Trophoblast cell (in vitro differentiated cells and primary cell): Measurements from ENCODE around the gene TACC2.

Experiments
- DNase-seq, 2 donors: peaks; one replicate each; pipeline ENCODE4 v3.0.0-alpha.2; 2016
- H2AFZ ChIP-seq: 2 replicates; pipeline ENCODE4 v1.6.1; 2013; ENCODE audit warnings: low read length, moderate library complexity, mild to moderate bottlenecking; ENCODE audit not compliant: insufficient read depth, poor library complexity
- H2AK5ac ChIP-seq: 2 replicates; pipeline ENCODE4 v1.6.1; 2013; ENCODE audit warnings: mild to moderate bottlenecking, low read length
- H2BK120ac ChIP-seq: 2 replicates; pipeline ENCODE4 v1.6.1; 2013; ENCODE audit warnings: low read length, mild to moderate bottlenecking, moderate library complexity; ENCODE audit not compliant: insufficient read depth, poor library complexity
- H2BK12ac ChIP-seq: 2 replicates; pipeline ENCODE4 v1.6.1; 2013; ENCODE audit warnings: mild to moderate bottlenecking, low read length, moderate library complexity
- H2BK5ac ChIP-seq: 2 replicates; pipeline ENCODE4 v1.6.1; 2013; ENCODE audit warnings: low read length, low read depth, moderate library complexity, mild to moderate bottlenecking; ENCODE audit not compliant: poor library complexity
- H3K14ac ChIP-seq: 2 replicates; pipeline ENCODE4 v1.6.1; 2013; ENCODE audit warnings: mild to moderate bottlenecking, low read length
- H3K18ac ChIP-seq: 2 replicates; pipeline ENCODE4 v1.6.1; 2013; ENCODE audit warnings: mild to moderate bottlenecking, low read length
- H3K23ac ChIP-seq: 2 replicates; pipeline ENCODE4 v1.6.1; 2013; ENCODE audit warnings: low read length
- H3K27ac ChIP-seq: 2 replicates; pipeline ENCODE4 v1.5.1; 2013; ENCODE audit warnings: low read depth, mild to moderate bottlenecking, inconsistent platforms, low read length, moderate library complexity
- H3K27me3 ChIP-seq: 2 replicates; pipeline ENCODE4 v1.6.1; 2013; ENCODE audit warnings: inconsistent platforms, mild to moderate bottlenecking, low read length, moderate library complexity; ENCODE audit not compliant: insufficient read depth
- H3K36me3 ChIP-seq, 2 experiments: 1 replicate in 1 of 2; 2 replicates in 1 of 2; pipeline ENCODE4 v1.6.1; 2013; ENCODE audit warnings: low read length in 2 of 2, mild to moderate bottlenecking in 2 of 2, moderate library complexity in 1 of 2; ENCODE audit not compliant: insufficient read depth in 2 of 2, control insufficient read depth in 1 of 2
- H3K4ac ChIP-seq: 2 replicates; pipeline ENCODE4 v1.6.1; 2013; ENCODE audit warnings: low read depth, mild to moderate bottlenecking, low read length, moderate library complexity
- H3K4me1 ChIP-seq, 2 experiments: 1 replicate in 1 of 2; 2 replicates in 1 of 2; pipeline ENCODE4 v1.6.1; 2013; ENCODE audit warnings: low read length in 2 of 2, mild to moderate bottlenecking in 2 of 2, moderate library complexity in 1 of 2; ENCODE audit not compliant: insufficient read depth in 2 of 2, control insufficient read depth in 1 of 2
- H3K4me2 ChIP-seq: 2 replicates; pipeline ENCODE4 v1.6.1; 2013; ENCODE audit warnings: inconsistent platforms, mild to moderate bottlenecking, low read length, moderate library complexity
- H3K4me3 ChIP-seq: 2 replicates; pipeline ENCODE4 v1.5.1; 2013; ENCODE audit warnings: mild to moderate bottlenecking, low read depth, low read length, inconsistent platforms
- H3K79me1 ChIP-seq: one replicate; pipeline ENCODE4 v1.6.1; 2013; ENCODE audit warnings: low read length
- H3K79me2 ChIP-seq: 2 replicates; pipeline ENCODE4 v1.6.1; 2013; ENCODE audit warnings: low read length, mild to moderate bottlenecking; ENCODE audit not compliant: control insufficient read depth, insufficient read depth, poor library complexity
- H3K9ac ChIP-seq: 2 replicates; pipeline ENCODE4 v1.6.1; 2013; ENCODE audit warnings: mild to moderate bottlenecking, low read length
- H3K9me3 ChIP-seq: 2 replicates; pipeline ENCODE4 v1.6.1; 2013; ENCODE audit warnings: low read depth, mild to moderate bottlenecking, control low read depth, inconsistent platforms, low read length; ENCODE audit not compliant: insufficient read depth
- H4K12ac ChIP-seq: 2 replicates; pipeline ENCODE4 v1.6.1; 2013; ENCODE audit warnings: low read depth, mild to moderate bottlenecking, low read length, moderate library complexity
- H4K8ac ChIP-seq: 2 replicates; pipeline ENCODE4 v1.6.1; 2013; ENCODE audit warnings: low read depth, mild to moderate bottlenecking, low read length, moderate library complexity
- H4K91ac ChIP-seq: one replicate; pipeline ENCODE4 v1.6.1; 2013; ENCODE audit warnings: low read depth, mild to moderate bottlenecking, low read length, moderate library complexity
- WGBS: extraction: QIAGEN DNeasy Blood & Tissue Kit; methylation state at CpG from one replicate; pipeline ENCODE4 v1.1.7; 2013; ENCODE audit warnings: missing lambda C conversion rate; ENCODE audit not compliant: insufficient read length, insufficient coverage; ENCODE audit errors: extremely low coverage; 5-methylcytosine and 5-hydroxymethylcytosine counted together

TACC2 gene

GRCh38 chr10:122265896-122266295 is 276.9 kb downstream of the TACC2 start:
- no peaks in the 10 kb centered on the region for H3K79me2 ChIP-seq
- no CpG with 5 or more reads among the region's 6 CpGs for WGBS
- H3K36me3 ChIP-seq, result no peaks in the 10 kb centered on the region
- no peak overlapping the region for H4K8ac ChIP-seq
- H2BK5ac ChIP-seq, result no peak overlapping the region
- H3K27ac ChIP-seq, result no peak overlapping the region
- H3K23ac ChIP-seq, result no peak overlapping the region
- H3K27me3 ChIP-seq, result no peaks in the 10 kb centered on the region
- no peak overlapping the region for H2BK120ac ChIP-seq
- no peak for DNase-seq
- no peak overlapping the region for H4K12ac ChIP-seq
- no peak overlapping the region for H3K14ac ChIP-seq
- no peak overlapping the region for H3K4me3 ChIP-seq
- no peak overlapping the region for H2AFZ ChIP-seq
- H2AK5ac ChIP-seq, result no peak overlapping the region
- H3K4me1 ChIP-seq, result no peaks in the 10 kb centered on the region
- no peak overlapping the region for H2BK12ac ChIP-seq
- H3K9me3 ChIP-seq, result no peaks in the 10 kb centered on the region
- H3K4ac ChIP-seq, result no peak overlapping the region
- H3K18ac ChIP-seq, result no peak overlapping the region
- no peak overlapping the region for H3K9ac ChIP-seq
- no peaks in the 10 kb centered on the region for H3K79me1 ChIP-seq
- no peak overlapping the region for H3K4me2 ChIP-seq
- no peak overlapping the region for H4K91ac ChIP-seq

GRCh38 chr10:122267849-122268737 is 279.1 kb downstream of the TACC2 start:
- no peaks in the 10 kb centered on the region for H3K79me1 ChIP-seq
- no peaks in the 10 kb centered on the region for H3K79me2 ChIP-seq
- no peak overlapping the region for H3K27ac ChIP-seq
- no peak overlapping the region for H3K4me2 ChIP-seq
- no peak overlapping the region for H3K9ac ChIP-seq
- no peaks in the 10 kb centered on the region for H3K4me1 ChIP-seq
- no peaks in the 10 kb centered on the region for H3K36me3 ChIP-seq
- H2AK5ac ChIP-seq, result no peak overlapping the region
- no peak overlapping the region for H3K4ac ChIP-seq
- peak; percentile 22 to 71 for DNase-seq
- no peak overlapping the region for H2BK5ac ChIP-seq
- no peak overlapping the region for H3K23ac ChIP-seq
- H4K8ac ChIP-seq, result no peak overlapping the region
- H3K14ac ChIP-seq, result no peak overlapping the region
- no peak overlapping the region for H4K12ac ChIP-seq
- H2AFZ ChIP-seq, result peak overlapping the region; percentile 23
- H3K27me3 ChIP-seq, result no peaks in the 10 kb centered on the region
- H3K9me3 ChIP-seq, result no peaks in the 10 kb centered on the region
- H4K91ac ChIP-seq, result no peak overlapping the region
- H3K18ac ChIP-seq, result no peak overlapping the region
- no peak overlapping the region for H2BK120ac ChIP-seq
- no CpG with 5 or more reads among the region's 14 CpGs for WGBS
- H3K4me3 ChIP-seq, result no peak overlapping the region
- no peak overlapping the region for H2BK12ac ChIP-seq

GRCh38 chr10:122269059-122269687 is 280.2 kb downstream of the TACC2 start:
- Histone ChIP-seq H3K14ac (no peak overlapping the region), H3K4me1 (no peaks in the 10 kb centered on the region), H3K79me2 (no peaks in the 10 kb centered on the region), H2BK12ac (no peak overlapping the region), H4K8ac (no peak overlapping the region), H3K18ac (no peak overlapping the region), H3K79me1 (no peaks in the 10 kb centered on the region), H3K4ac (no peak overlapping the region), H3K9ac (no peak overlapping the region), H2AK5ac (no peak overlapping the region), H3K9me3 (no peaks in the 10 kb centered on the region), H3K36me3 (no peaks in the 10 kb centered on the region), H3K27me3 (no peaks in the 10 kb centered on the region), H4K91ac (no peak overlapping the region), H3K27ac (no peak overlapping the region), H3K23ac (no peak overlapping the region), H2AFZ (no peak overlapping the region), H2BK120ac (no peak overlapping the region), H2BK5ac (no peak overlapping the region), H4K12ac (no peak overlapping the region), H3K4me2 (no peak overlapping the region), H3K4me3 (no peak overlapping the region)
- no peak for DNase-seq
- WGBS, result no CpG with 5 or more reads among the region's 10 CpGs

- H3K14ac ChIP-seq, result no peak within 1 kb of the TSS
- H3K9ac ChIP-seq, result no peak within 1 kb of the TSS
- no peak within 1 kb of the TSS for H4K12ac ChIP-seq
- no peak within 1 kb of the TSS for H3K4me2 ChIP-seq
- no peaks in the 10 kb centered on the region for H3K79me2 ChIP-seq
- H3K18ac ChIP-seq, result no peak within 1 kb of the TSS
- H2BK5ac ChIP-seq, result no peak within 1 kb of the TSS
- no peak within 1 kb of the TSS for H4K8ac ChIP-seq
- H3K27me3 ChIP-seq, result no peaks in the 10 kb centered on the region
- H2BK120ac ChIP-seq, result no peak within 1 kb of the TSS
- no peak within 1 kb of the TSS for H2AK5ac ChIP-seq
- no peak within 1 kb of the TSS for H2AFZ ChIP-seq
- DNase-seq, result no peak
- H3K23ac ChIP-seq, result no peak within 1 kb of the TSS
- no peak within 1 kb of the TSS for H3K27ac ChIP-seq
- H3K4me1 ChIP-seq, result no peaks in the 10 kb centered on the region
- no peak within 1 kb of the TSS for H4K91ac ChIP-seq
- no CpG with 5 or more reads among the region's 5 CpGs for WGBS
- H3K36me3 ChIP-seq, result no peaks in the 10 kb centered on the region
- no peaks in the 10 kb centered on the region for H3K79me1 ChIP-seq
- no peak within 1 kb of the TSS for H3K4me3 ChIP-seq
- H3K4ac ChIP-seq, result no peak within 1 kb of the TSS
- no peak within 1 kb of the TSS for H2BK12ac ChIP-seq
- H3K9me3 ChIP-seq, result no peaks in the 10 kb centered on the region
Observed at GRCh38 chr10:122271076-122271475, 282.1 kb downstream of the TACC2 start, which contains the start of gene BTBD16. BTBD16 (plus strand) TSS chr10:122271296; CDS start chr10:122275082, 3,786 bp downstream.
